GM19035 (cell line): Measurements from ENCODE around the gene HSPB6.
A peak's percentile ranks its signal among the peaks of the same experiment; 100 is the strongest.

Experiments used
- ATAC-seq: cut with Tn5 transposase; IDR thresholded peaks from one replicate; pipeline ENCODE4 v1.9.1; 2021; ENCODE audit not compliant: unreplicated experiment

HSPB6 gene

GRCh38 chr19:35717665-35718344 lies 39.0 kb downstream of the HSPB6 start, which contains the start of gene KMT2B:
TSS of gene KMT2B (plus strand) at chr19:35718003. CDS start at chr19:35718019, 16 bp downstream.
- ATAC-seq, result peak; percentile 0

- ATAC-seq, result peak; percentile 60
Measured at GRCh38 chr19:35716801-35717664, 39.8 kb downstream of the HSPB6 start.

GRCh38 chr19:35715981-35716800 lies 40.6 kb downstream of the HSPB6 start:
- ATAC-seq, result peak; percentile 0

- no peak for ATAC-seq
Measured at GRCh38 chr19:35715355-35715809, 41.4 kb downstream of the HSPB6 start.

- ATAC-seq, result no peak
Measured at GRCh38 chr19:35714601-35715354, 42.1 kb downstream of the HSPB6 start.

GRCh38 chr19:35713904-35714495 lies 42.8 kb downstream of the HSPB6 start:
- ATAC-seq, result no peak

- no peak for ATAC-seq
Measured at GRCh38 chr19:35713506-35713850, 43.4 kb downstream of the HSPB6 start.

- no peak for ATAC-seq
Measured at GRCh38 chr19:35712567-35713505, 44.0 kb downstream of the HSPB6 start.

- peak; percentile 32 for ATAC-seq
Measured at GRCh38 chr19:35710784-35711723, 45.8 kb downstream of the HSPB6 start.

GRCh38 chr19:35708391-35708790 lies 48.4 kb downstream of the HSPB6 start:
- no peak for ATAC-seq
